HepG2 (cell line): Measurements from ENCODE around the gene UTS2R. TPM values are rescaled to one million over a fixed set of nuclear protein-coding genes. Genes with fewer than 3 reads are reported as not detected.
A peak's percentile ranks its signal among the peaks of the same experiment; 100 is the strongest.

ENCODE experiments used
- BRF2 ChIP-seq: sonication (generic); formaldehyde crosslinking; IDR thresholded peaks from 2 replicates; pipeline ENCODE4 v1.8.1; 2022; ENCODE audit warnings: mild to moderate bottlenecking, missing genetic modification reagents
- CEBPG ChIP-seq: IDR thresholded peaks from 2 replicates; pipeline ENCODE4 v1.6.1; 2016
- CENPT ChIP-seq: sonication (generic); formaldehyde crosslinking; IDR thresholded peaks from 2 replicates; pipeline ENCODE4 v1.8.0; 2022; ENCODE audit warnings: low read depth, mild to moderate bottlenecking, moderate library complexity, missing genetic modification reagents
- DNMT1 ChIP-seq: sonication (generic); formaldehyde crosslinking; IDR thresholded peaks from 2 replicates; pipeline ENCODE4 v1.5.1; 2020; ENCODE audit warnings: mild to moderate bottlenecking, missing genetic modification reagents
- DZIP1 ChIP-seq: sonication (generic); formaldehyde crosslinking; IDR thresholded peaks from 2 replicates; pipeline ENCODE4 v1.5.0; 2020; ENCODE audit warnings: mild to moderate bottlenecking, missing genetic modification reagents
- FIP1L1 ChIP-seq: fragments of 200-400 bp; formaldehyde crosslinking; IDR thresholded peaks from 2 replicates; pipeline ENCODE4 v1.6.1; 2018; ENCODE audit warnings: low read depth, mild to moderate bottlenecking, low read length, moderate library complexity, borderline replicate concordance; ENCODE audit not compliant: insufficient read depth
- LCORL ChIP-seq, 2 experiments: fragments of 450-650 bp in 1 of 2; sonication (generic) in 1 of 2; formaldehyde crosslinking in 1 of 2; IDR thresholded peaks; 2 replicates each; pipeline versions ENCODE4 v1.5.0 to v1.6.1; 2017 to 2020; ENCODE audit warnings: antibody characterized with exemption in 1 of 2, missing genetic modification reagents in 1 of 2
- NFIB ChIP-seq: sonication (generic); formaldehyde crosslinking; IDR thresholded peaks from 2 replicates; pipeline ENCODE4 v1.9.0; 2021; ENCODE audit warnings: missing genetic modification reagents, mild to moderate bottlenecking, borderline replicate concordance
- PCBP2 ChIP-seq: fragments of 200-400 bp; formaldehyde crosslinking; optimal IDR thresholded peaks from 2 replicates; pipeline ENCODE3; 2018; ENCODE audit warnings: low read length, low read depth; ENCODE audit not compliant: poor library complexity, severe bottlenecking
- RXRA ChIP-seq: sonication (generic); formaldehyde crosslinking; IDR thresholded peaks from 2 replicates; pipeline ENCODE4 v1.5.1; 2020; ENCODE audit warnings: missing genetic modification reagents
- ZBTB39 ChIP-seq: sonication (generic); formaldehyde crosslinking; IDR thresholded peaks from 2 replicates; pipeline ENCODE4 v1.5.0; 2020; ENCODE audit warnings: missing genetic modification reagents
- ZKSCAN1 ChIP-seq: fragments of 150-350 bp; IDR thresholded peaks from 2 replicates; pipeline ENCODE4 v1.6.1; 2014; ENCODE audit warnings: low read length
- ZNF136 ChIP-seq: sonication (generic); formaldehyde crosslinking; IDR thresholded peaks from 2 replicates; pipeline ENCODE4 v1.8.1; 2022; ENCODE audit warnings: low read depth, mild to moderate bottlenecking, moderate library complexity, missing genetic modification reagents
- ZNF18 ChIP-seq: sonication (generic); formaldehyde crosslinking; IDR thresholded peaks from 2 replicates; pipeline ENCODE4 v1.8.0; 2022; ENCODE audit warnings: mild to moderate bottlenecking, missing genetic modification reagents; ENCODE audit not compliant: insufficient replicate concordance
- ZNF556 ChIP-seq: sonication (generic); formaldehyde crosslinking; IDR thresholded peaks from 2 replicates; pipeline ENCODE4 v1.4.0; 2020; ENCODE audit warnings: mild to moderate bottlenecking, missing genetic modification reagents, borderline replicate concordance
- ZNF704 ChIP-seq: sonication (generic); formaldehyde crosslinking; IDR thresholded peaks from 2 replicates; pipeline ENCODE4 v1.8.1; 2023; ENCODE audit warnings: mild to moderate bottlenecking, inconsistent platforms, moderate library complexity, missing genetic modification reagents, borderline replicate concordance
- ZNF768 ChIP-seq: sonication (generic); formaldehyde crosslinking; IDR thresholded peaks from 2 replicates; pipeline ENCODE4 v1.4.0; 2020; ENCODE audit warnings: missing genetic modification reagents
- ZNF776 ChIP-seq: sonication (generic); formaldehyde crosslinking; IDR thresholded peaks from 2 replicates; pipeline ENCODE4 v1.4.0; 2020; ENCODE audit warnings: mild to moderate bottlenecking, missing genetic modification reagents
- polyA plus RNA-seq, 8 experiments: library from polyadenylated mRNA; depleted of rRNA in 3 of 8; stranded (reverse) in 7 of 8; unstranded in 1 of 8; fragments of >200 nt; fragmentation: Illumina TruSeq in 4 of 8; extraction: Trizol in 4 of 8; gene quantifications; 2 replicates each; pipeline versions ENCODE4 v1.2.1 to v1.2.3, GENCODE V29; 2011 to 2016; ENCODE audit warnings: low read depth in 4 of 8, missing spikeins in 1 of 8, mixed read lengths in 1 of 8; ENCODE audit not compliant: insufficient read depth in 1 of 8
- total RNA-seq, 5 experiments: library from RNA; depleted of rRNA; stranded (reverse); fragments of >200 nt; fragmentation: Illumina TruSeq; extraction: Trizol; gene quantifications; 2 replicates each; pipeline ENCODE4 v1.2.3, GENCODE V29; 2016; ENCODE audit warnings: low read depth in 1 of 5

The UTS2R gene
- total and polyA plus RNA-seq, 2 of the 13 experiments (the other 11 are each of a cell fraction or from before 2014, with no cell fraction given) = 0.13 to 0.15 TPM

GRCh38 chr17:82330322-82331239 lies 41.0 kb upstream of the UTS2R start (continued):
- TF ChIP-seq ZBTB39 (CRISPR knock-in tag) (no peak), RXRA (peak; percentile 81), PCBP2 (no peak), ZNF136 (CRISPR knock-in tag) (no peak), ZNF776 (CRISPR knock-in tag) (peak; percentile 58; the same call in 1 of the 2 replicates), BRF2 (no peak), ZNF768 (CRISPR knock-in tag) (peak; percentile 32; the same call in 1 of the 2 replicates), ZKSCAN1 (no peak), CENPT (no peak; the same call in 1 of the 2 replicates), DNMT1 (0 out of 2 replicates have a peak, but pooled peaks have one; percentile 12), ZNF556 (peak; percentile 16; the same call in 1 of the 2 replicates), DZIP1 (CRISPR knock-in tag) (no peak), ZNF18 (CRISPR knock-in tag) (no peak), FIP1L1 (no peak), NFIB (CRISPR knock-in tag) (peak; percentile 97; the same call in 1 of the 2 replicates), LCORL (IDR thresholded peaks at IDR 0.05) (peak; percentile 94), LCORL (CRISPR knock-in tag; IDR thresholded peaks at IDR 0.05) (peak; percentile 94), CEBPG (no peak; the same call in 1 of the 2 replicates), ZNF704 (CRISPR knock-in tag) (0 out of 2 replicates have a peak, but pooled peaks have one; percentile 79)
